ENCODE results near the gene SLC6A9.
A peak's percentile ranks its signal among the peaks of the same experiment; 100 is the strongest.

SLC6A9 gene

DNA sequence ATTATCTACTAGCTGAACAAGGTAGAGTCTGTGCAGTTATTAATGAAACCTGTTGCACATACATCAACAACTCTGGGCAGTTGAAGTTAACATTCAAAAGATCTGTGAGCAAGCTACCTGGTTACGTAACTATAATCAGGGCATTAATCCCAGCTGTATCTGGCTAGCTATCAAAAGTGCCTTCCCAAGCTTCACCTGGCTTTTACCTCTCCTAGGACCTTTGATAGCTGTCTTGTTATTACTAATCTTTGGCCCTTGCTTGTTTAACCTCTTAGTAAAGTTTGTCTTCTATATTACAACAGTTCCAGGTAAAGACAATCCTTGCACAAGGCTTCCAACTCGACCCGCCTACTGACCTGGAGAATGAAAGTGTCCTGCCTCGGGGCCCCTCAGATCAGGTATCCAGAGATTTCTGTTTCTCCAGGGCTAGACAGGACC is 29.6 kb upstream of the SLC6A9 start:
- CTCF ChIA-PET: no interaction called here
- H3K4me1 Mint-ChIP-seq: no peaks in the 10 kb centered on the region
- peaks cover 17% of the 10 kb centered on the region for H3K27me3 Mint-ChIP-seq
- no peak for DNase-seq
- H3K9me3 Mint-ChIP-seq: no peaks in the 10 kb centered on the region
- H3K36me3 Mint-ChIP-seq: no peaks in the 10 kb centered on the region
- no peak overlapping the region for H3K27ac Mint-ChIP-seq
- no peak overlapping the region for H3K4me3 Mint-ChIP-seq

GRCh38 chr1:44059664-44060355 is 28.5 kb upstream of the SLC6A9 start:
- no peaks in the 10 kb centered on the region for H3K9me3 Mint-ChIP-seq
- CTCF ChIA-PET: no interaction called here
- no peaks in the 10 kb centered on the region for H3K4me1 Mint-ChIP-seq
- H3K4me3 Mint-ChIP-seq: no peak overlapping the region
- peaks cover 17% of the 10 kb centered on the region for H3K27me3 Mint-ChIP-seq
- H3K27ac Mint-ChIP-seq: no peak overlapping the region
- DNase-seq: no peak
- no peaks in the 10 kb centered on the region for H3K36me3 Mint-ChIP-seq

- Mint-ChIP-seq H3K4me3 (no peak overlapping the region), H3K9me3 (no peaks in the 10 kb centered on the region), H3K27ac (no peak overlapping the region), H3K36me3 (no peaks in the 10 kb centered on the region), H3K4me1 (no peaks in the 10 kb centered on the region), H3K27me3 (peaks cover 17% of the 10 kb centered on the region)
- CTCF ChIA-PET: no interaction called here
- DNase-seq: no peak
Measured at GRCh38 chr1:44059212-44059611, 27.9 kb upstream of the SLC6A9 start.

GRCh38 chr1:44057293-44057692 is 26.0 kb upstream of the SLC6A9 start:
- Mint-ChIP-seq H3K36me3 (no peaks in the 10 kb centered on the region), H3K4me3 (no peak overlapping the region), H3K9me3 (no peaks in the 10 kb centered on the region), H3K4me1 (no peaks in the 10 kb centered on the region), H3K27ac (no peak overlapping the region), H3K27me3 (peaks cover 12% of the 10 kb centered on the region)
- CTCF ChIA-PET: interaction anchor here (1.7 to 3.0 kb wide), 2 partner anchors 10 to 123 kb away, joined by 3 to 24 read pairs; partner anchors contain the start of gene ARTN
- DNase-seq: no peak

GRCh38 chr1:44053394-44053793 is 22.1 kb upstream of the SLC6A9 start:
- peaks cover 7% of the 10 kb centered on the region for H3K27me3 Mint-ChIP-seq
- no peaks in the 10 kb centered on the region for H3K9me3 Mint-ChIP-seq
- no peaks in the 10 kb centered on the region for H3K36me3 Mint-ChIP-seq
- no peak overlapping the region for H3K4me3 Mint-ChIP-seq
- CTCF ChIA-PET: no interaction called here
- H3K4me1 Mint-ChIP-seq: peaks cover under 1% of the 10 kb centered on the region
- DNase-seq: no peak
- H3K27ac Mint-ChIP-seq: no peak overlapping the region

GRCh38 chr1:44050261-44050660 is 19.0 kb upstream of the SLC6A9 start:
- Mint-ChIP-seq H3K27ac (no peak overlapping the region), H3K4me1 (peaks cover 14% of the 10 kb centered on the region), H3K36me3 (no peaks in the 10 kb centered on the region), H3K9me3 (no peaks in the 10 kb centered on the region), H3K4me3 (no peak overlapping the region), H3K27me3 (peaks cover 9% of the 10 kb centered on the region)
- no peak for DNase-seq
- CTCF ChIA-PET: interaction anchor here (8.3 kb wide), 1 partner anchor 45 kb away, joined by 102 read pairs; no protein-coding TSS in a partner anchor

GRCh38 chr1:44049839-44050238 is 18.6 kb upstream of the SLC6A9 start:
- peaks cover 14% of the 10 kb centered on the region for H3K27me3 Mint-ChIP-seq
- peaks cover 14% of the 10 kb centered on the region for H3K4me1 Mint-ChIP-seq
- H3K36me3 Mint-ChIP-seq: no peaks in the 10 kb centered on the region
- H3K4me3 Mint-ChIP-seq: no peak overlapping the region
- no peak for DNase-seq
- H3K9me3 Mint-ChIP-seq: no peaks in the 10 kb centered on the region
- CTCF ChIA-PET: interaction anchor here (1.9 to 8.3 kb wide), 3 partner anchors 45 to 287 kb away, joined by 15 to 102 read pairs (median 18); no protein-coding TSS in a partner anchor
- H3K27ac Mint-ChIP-seq: no peak overlapping the region

DNA sequence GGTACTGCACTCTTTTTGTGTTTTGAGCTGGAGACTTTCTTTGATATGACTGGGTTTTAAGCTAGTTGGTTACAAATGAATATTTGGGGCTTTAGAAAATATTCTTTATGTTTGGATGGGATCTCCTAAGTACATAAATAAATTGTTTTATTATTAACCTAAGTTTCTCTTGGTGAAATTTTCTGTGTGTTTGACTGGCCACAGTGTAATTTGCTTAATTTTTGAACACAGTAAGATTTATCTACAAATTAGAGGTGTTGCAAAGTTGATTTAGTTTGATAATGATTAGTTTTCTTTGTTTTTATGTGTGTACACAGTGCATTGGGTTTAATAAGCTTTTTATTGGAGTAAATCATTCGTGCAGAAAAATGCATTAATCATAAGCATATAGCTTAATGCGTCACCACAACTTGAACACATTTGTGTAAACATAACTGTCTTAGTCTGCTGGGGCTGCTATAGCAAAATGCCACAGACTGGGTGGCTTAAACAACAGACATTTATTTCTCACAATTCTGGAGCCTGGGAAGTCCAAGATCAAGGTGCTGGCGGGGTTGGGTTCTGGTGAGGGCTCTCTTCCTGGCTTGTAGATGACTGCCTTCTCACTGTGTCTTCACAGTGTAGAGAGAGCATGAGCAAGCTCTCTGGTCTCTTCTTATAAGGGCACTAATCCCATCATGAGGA is 17.4 kb upstream of the SLC6A9 start:
- H3K4me3 Mint-ChIP-seq: no peak overlapping the region
- CTCF ChIA-PET: interaction anchor here (0.6 to 8.3 kb wide), 19 partner anchors 8 to 1012 kb away, joined by 3 to 102 read pairs (median 4); partner anchors contain the start of gene SLC6A9
- no peak for DNase-seq
- H3K27me3 Mint-ChIP-seq: peaks cover 15% of the 10 kb centered on the region
- peak overlapping the region; percentile 17 for H3K27ac Mint-ChIP-seq
- H3K4me1 Mint-ChIP-seq: peaks cover 14% of the 10 kb centered on the region
- H3K9me3 Mint-ChIP-seq: no peaks in the 10 kb centered on the region
- no peaks in the 10 kb centered on the region for H3K36me3 Mint-ChIP-seq

DNA sequence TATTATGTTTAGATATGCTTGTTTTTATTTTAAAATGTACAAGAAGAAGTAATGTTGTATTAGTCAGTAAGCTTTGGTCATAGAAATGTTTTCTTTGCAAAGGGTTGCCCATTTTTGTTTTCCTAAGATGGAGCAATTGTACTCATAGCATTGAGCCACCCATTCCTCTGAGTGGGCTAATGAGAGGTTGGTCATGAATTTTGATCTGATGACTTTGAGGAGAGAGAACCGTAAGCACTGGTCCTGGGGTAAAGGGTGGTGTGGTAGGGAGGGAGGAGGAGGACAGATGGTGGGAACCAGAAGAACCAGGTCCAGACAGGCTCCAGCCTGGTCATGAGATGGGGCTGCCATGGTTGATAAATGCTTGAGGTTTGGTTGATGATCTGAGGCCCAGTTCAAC is 15.9 kb upstream of the SLC6A9 start:
- Mint-ChIP-seq H3K9me3 (no peaks in the 10 kb centered on the region), H3K4me1 (peaks cover 14% of the 10 kb centered on the region), H3K27me3 (peaks cover 25% of the 10 kb centered on the region), H3K4me3 (no peak overlapping the region), H3K27ac (no peak overlapping the region), H3K36me3 (no peaks in the 10 kb centered on the region)
- DNase-seq: no peak
- CTCF ChIA-PET: interaction anchor here (0.7 to 8.3 kb wide), 13 partner anchors 9 to 517 kb away, joined by 3 to 102 read pairs (median 5); partner anchors contain the start of gene SLC6A9

GRCh38 chr1:44045064-44045463 is 13.8 kb upstream of the SLC6A9 start:
- no peak for DNase-seq
- CTCF ChIA-PET: interaction anchor here (1.1 to 8.3 kb wide), 3 partner anchors 9 to 110 kb away, joined by 4 to 102 read pairs (median 5); no protein-coding TSS in a partner anchor
- no peak overlapping the region for H3K27ac Mint-ChIP-seq
- H3K27me3 Mint-ChIP-seq: peaks cover 29% of the 10 kb centered on the region
- H3K36me3 Mint-ChIP-seq: no peaks in the 10 kb centered on the region
- H3K9me3 Mint-ChIP-seq: no peaks in the 10 kb centered on the region
- H3K4me1 Mint-ChIP-seq: peaks cover 14% of the 10 kb centered on the region
- no peak overlapping the region for H3K4me3 Mint-ChIP-seq

DNA sequence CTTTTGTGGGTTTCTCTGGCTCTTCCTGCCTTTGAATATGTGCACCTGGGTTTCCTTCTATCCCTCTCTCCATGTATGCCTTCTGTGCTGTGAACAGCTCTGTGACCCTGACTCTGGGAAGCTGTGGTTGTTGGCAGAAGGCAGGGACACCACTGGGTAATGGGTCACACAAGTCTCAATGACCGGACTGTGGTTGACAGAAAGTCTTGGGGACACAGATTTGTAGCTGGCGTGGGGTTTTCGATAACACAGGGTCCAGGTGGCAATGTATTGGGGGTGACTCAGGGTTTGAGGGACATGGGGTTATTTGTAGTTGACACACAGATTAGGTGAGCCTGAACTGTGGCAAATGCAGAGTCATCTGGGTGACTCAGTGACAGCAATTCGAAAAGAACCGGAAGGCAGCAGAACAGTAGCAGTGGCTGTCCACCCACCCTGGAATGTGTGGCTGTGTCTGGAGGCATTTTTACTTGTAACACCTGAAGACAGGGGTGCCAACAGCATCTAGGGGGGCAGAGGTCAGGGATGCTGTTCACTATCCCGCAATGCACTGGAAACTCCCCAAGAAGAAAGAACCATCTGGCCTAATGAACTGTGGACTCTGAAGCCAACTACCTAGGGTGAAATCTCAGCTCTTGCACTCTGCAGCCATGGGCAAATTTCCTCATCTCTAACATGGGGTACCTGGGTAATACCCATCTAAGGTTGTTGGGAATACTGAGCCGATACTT is 13.0 kb upstream of the SLC6A9 start:
- no peak overlapping the region for H3K27ac Mint-ChIP-seq
- DNase-seq: no peak
- CTCF ChIA-PET: interaction anchor here (1.1 to 8.3 kb wide), 2 partner anchors 8 to 39 kb away, joined by 4 to 102 read pairs; no protein-coding TSS in a partner anchor
- H3K36me3 Mint-ChIP-seq: no peaks in the 10 kb centered on the region
- H3K27me3 Mint-ChIP-seq: peaks cover 34% of the 10 kb centered on the region
- H3K4me1 Mint-ChIP-seq: peaks cover 14% of the 10 kb centered on the region
- H3K4me3 Mint-ChIP-seq: no peak overlapping the region
- H3K9me3 Mint-ChIP-seq: no peaks in the 10 kb centered on the region

DNA sequence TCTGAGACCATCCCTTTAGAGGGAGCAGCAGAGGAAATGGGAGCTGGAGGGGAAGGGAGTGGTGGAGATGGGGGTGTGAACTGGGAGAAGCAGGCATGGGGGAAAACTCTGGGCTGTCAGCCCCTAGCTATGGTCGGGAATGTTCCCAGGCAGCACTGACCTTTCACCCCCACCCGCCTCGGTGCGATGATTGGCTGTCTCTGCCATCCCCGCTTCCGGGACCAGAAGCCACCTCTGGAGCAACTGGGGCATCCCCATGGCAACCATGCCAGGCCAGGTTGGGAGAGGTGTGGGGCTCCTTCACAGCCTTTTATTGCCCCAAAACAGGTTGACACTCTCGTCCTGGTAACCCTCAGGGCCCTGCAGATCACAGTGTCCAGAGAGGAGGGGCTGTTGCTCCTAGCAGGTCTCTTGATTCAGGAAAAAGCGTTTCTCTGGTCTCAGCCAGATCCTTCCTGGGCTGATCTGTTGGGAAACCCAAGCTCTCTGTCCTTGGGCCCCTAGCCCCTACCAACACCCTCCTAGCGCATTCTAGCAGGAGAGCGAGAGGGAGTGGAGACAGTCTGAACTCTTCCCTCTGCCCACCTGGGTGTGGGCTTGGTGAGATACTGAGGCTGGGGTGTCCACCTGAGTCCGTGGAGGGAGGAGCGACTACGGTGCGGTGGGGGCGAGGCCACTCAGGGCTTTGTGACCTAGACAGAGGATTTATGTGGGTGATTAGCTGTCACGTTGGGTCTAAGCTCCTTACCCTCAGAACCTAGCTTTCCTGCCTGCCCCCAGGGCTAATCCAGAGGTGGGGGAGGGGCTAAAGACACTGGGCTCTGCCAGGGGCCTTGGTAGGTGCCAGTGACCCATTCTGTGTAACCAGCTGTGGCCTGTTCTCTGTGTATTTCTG is 12.2 kb upstream of the SLC6A9 start:
- DNase-seq: no peak
- Mint-ChIP-seq H3K36me3 (no peaks in the 10 kb centered on the region), H3K27ac (no peak overlapping the region), H3K4me1 (peaks cover 14% of the 10 kb centered on the region), H3K9me3 (no peaks in the 10 kb centered on the region), H3K27me3 (peaks cover 30% of the 10 kb centered on the region), H3K4me3 (no peak overlapping the region)
- CTCF ChIA-PET: interaction anchor here (0.9 to 8.3 kb wide), 2 partner anchors 38 to 280 kb away, joined by 3 to 102 read pairs; no protein-coding TSS in a partner anchor

DNA sequence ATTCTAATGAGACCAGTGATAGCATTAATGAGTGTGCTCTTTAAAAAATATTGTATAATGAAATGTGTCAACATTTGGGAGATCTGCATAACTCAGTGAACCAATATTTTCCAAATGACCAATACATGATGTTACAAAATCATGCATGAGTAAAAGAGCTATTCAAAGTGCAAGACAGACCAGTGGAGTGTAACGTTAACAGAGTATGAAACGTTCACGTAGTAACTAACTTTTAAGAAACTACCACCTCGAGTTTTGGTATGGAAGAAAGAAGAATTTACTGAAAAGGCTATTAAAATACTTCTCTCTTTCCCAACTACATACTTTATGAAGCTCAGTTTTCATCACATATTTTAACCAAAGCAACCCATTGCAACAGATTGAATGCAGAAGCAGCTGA is 9.6 kb upstream of the SLC6A9 start:
- CTCF ChIA-PET: interaction anchor here (1.3 to 2.0 kb wide), 3 partner anchors 35 to 43 kb away, joined by 4 to 14 read pairs (median 6); no protein-coding TSS in a partner anchor
- Mint-ChIP-seq H3K4me3 (no peak overlapping the region), H3K36me3 (no peaks in the 10 kb centered on the region), H3K27ac (no peak overlapping the region), H3K4me1 (no peaks in the 10 kb centered on the region), H3K9me3 (no peaks in the 10 kb centered on the region), H3K27me3 (peaks cover 26% of the 10 kb centered on the region)
- DNase-seq: no peak
